Left renal cortex interstitium (tissue), 4 donors: ENCODE measurements around the gene BRF1. TPM values are rescaled to one million over a fixed set of nuclear protein-coding genes. Genes with fewer than 3 reads are reported as not detected.

Experiments used
- DNase-seq, 4 donors: peaks; one replicate each; pipeline ENCODE4 v3.0.0-alpha.2; 2013; ENCODE audit warnings: low read depth in 4 of 4, low spot score in 2 of 4, missing footprints in 1 of 4
- polyA plus RNA-seq, 4 donors: library from polyadenylated mRNA; unstranded; fragments of 120-200 nt; gene quantifications; one replicate each; pipeline ENCODE4 v1.2.1, GENCODE V29; 2013; ENCODE audit not compliant: insufficient read length in 4 of 4

Gene BRF1
- polyA plus RNA-seq, 4 donors: 27.5 to 39.5 (median 37.7) TPM

- no peak for DNase-seq
Observed at GRCh38 chr14:105247026-105247425, 53.8 kb downstream of the BRF1 start.

GRCh38 chr14:105244334-105244733 is 56.5 kb downstream of the BRF1 start:
- no peak for DNase-seq

GRCh38 chr14:105241641-105242040 is 59.2 kb downstream of the BRF1 start:
- no peak for DNase-seq

- no peak for DNase-seq
Observed at GRCh38 chr14:105240811-105241576, 59.8 kb downstream of the BRF1 start.

- no peak for DNase-seq
Observed at GRCh38 chr14:105229099-105229655, 71.6 kb downstream of the BRF1 start.

- no peak for DNase-seq
Observed at GRCh38 chr14:105228562-105228961, 72.2 kb downstream of the BRF1 start.

GRCh38 chr14:105227346-105227745 is 73.5 kb downstream of the BRF1 start:
- DNase-seq: no peak

GRCh38 chr14:105226198-105226597 is 74.6 kb downstream of the BRF1 start:
- no peak for DNase-seq

GRCh38 chr14:105224845-105225570 is 75.8 kb downstream of the BRF1 start:
- no peak for DNase-seq

GRCh38 chr14:105223770-105224544 is 76.8 kb downstream of the BRF1 start:
- no peak for DNase-seq

GRCh38 chr14:105223260-105223659 is 77.5 kb downstream of the BRF1 start:
- DNase-seq: no peak

- DNase-seq: no peak
Observed at GRCh38 chr14:105221598-105222178, 79.1 kb downstream of the BRF1 start.

- no peak for DNase-seq
Observed at GRCh38 chr14:105220699-105221597, 79.9 kb downstream of the BRF1 start.

- no peak for DNase-seq
Observed at GRCh38 chr14:105219753-105220152, 81.0 kb downstream of the BRF1 start.

- no peak for DNase-seq
Observed at GRCh38 chr14:105219043-105219612, 81.7 kb downstream of the BRF1 start.

- DNase-seq: no peak
Observed at GRCh38 chr14:105218611-105219010, 82.2 kb downstream of the BRF1 start.

- no peak for DNase-seq
Observed at GRCh38 chr14:105217774-105218173, 83.0 kb downstream of the BRF1 start.

GRCh38 chr14:105216490-105217247 is 84.1 kb downstream of the BRF1 start:
- no peak for DNase-seq

GRCh38 chr14:105215602-105216001 is 85.2 kb downstream of the BRF1 start:
- no peak for DNase-seq
